Measurements from ENCODE around the gene DIAPH2. TPM values are rescaled to one million over a fixed set of nuclear protein-coding genes. Genes with fewer than 3 reads are reported as not detected.

The DIAPH2 gene
- total and polyA plus RNA-seq, 10 donors, result 2.5 to 32.1 (median 17.7) TPM

DNA sequence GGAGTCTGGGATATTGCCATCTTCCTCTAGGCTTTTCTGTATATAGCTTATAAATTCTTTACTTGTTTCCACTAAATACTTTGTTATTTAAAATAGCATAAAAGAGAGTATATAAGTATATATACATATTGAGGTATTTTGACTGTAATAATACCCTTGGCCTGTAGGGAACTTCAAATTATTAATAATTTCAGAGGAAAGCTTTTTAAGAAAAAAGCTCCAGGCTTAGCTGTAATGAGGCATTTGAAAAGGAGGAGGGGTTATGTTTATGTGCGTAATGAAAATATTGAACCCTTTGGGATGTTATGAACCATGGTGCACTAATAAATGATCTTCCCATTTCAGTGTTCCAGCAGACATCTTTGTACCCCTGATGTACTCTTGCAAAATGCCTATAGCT, 777.1 kb downstream of the DIAPH2 start:
- Histone ChIP-seq H3K9me3 (no peaks in the 10 kb centered on the region), H3K27me3 (replicated peaks in 1 of 7) (no peaks in the 10 kb centered on the region), H3K36me3 (no peaks in the 10 kb centered on the region), H3K4me1 (no peaks in the 10 kb centered on the region), H3K4me3 (no peak overlapping the region), H3K27ac (no peak overlapping the region)
- no peak for TF ChIP-seq CTCF (IDR thresholded peaks at IDR 0.05 in 8 of 11, conservative IDR thresholded peaks at IDR 0.05 in 3 of 11)
- no peak for TF ChIP-seq POLR2AphosphoS5 (IDR thresholded peaks at IDR 0.05)
- TF ChIP-seq POLR2A (IDR thresholded peaks at IDR 0.05), result no peak
- WGBS, 5 donors, result 95 to 100% (median 98%) methylated on average over 1 of the region's 1 CpG
- intact Hi-C loops (cut with DNase I; ENCODE audit: low total_unique reads), result no loop called here
- no peak for DNase-seq

DNA sequence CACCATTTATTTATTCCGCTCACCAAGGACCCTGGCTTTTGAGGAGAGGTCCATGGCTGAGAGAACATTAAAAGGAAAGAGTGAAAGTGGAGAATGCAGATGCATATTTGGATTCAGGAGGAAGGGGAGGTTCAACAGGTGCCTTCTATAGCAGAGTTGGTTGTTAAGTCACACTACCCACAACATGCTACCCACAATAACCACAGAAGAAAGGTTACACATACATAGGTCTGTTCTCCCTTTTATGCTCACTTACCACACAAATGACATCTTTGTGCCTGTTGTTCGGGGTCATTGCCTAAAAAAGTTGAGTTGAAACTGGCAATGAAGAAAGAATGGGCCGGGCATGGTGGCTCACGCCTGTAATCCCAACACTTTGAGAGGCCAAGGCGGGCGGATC, 786.4 kb downstream of the DIAPH2 start:
- 84 to 91% (median 90%) methylated on average over 4 to 6 of the region's 6 CpGs for WGBS, 5 donors
- Histone ChIP-seq H3K9me3 (no peaks in the 10 kb centered on the region), H3K27me3 (replicated peaks in 1 of 7) (no peaks in the 10 kb centered on the region), H3K27ac (no peak overlapping the region), H3K4me1 (no peaks in the 10 kb centered on the region), H3K36me3 (no peaks in the 10 kb centered on the region), H3K4me3 (no peak overlapping the region)
- intact Hi-C loops (cut with DNase I; ENCODE audit: low total_unique reads), result no loop called here
- TF ChIP-seq POLR2AphosphoS5 (IDR thresholded peaks at IDR 0.05) (no peak), CTCF (IDR thresholded peaks at IDR 0.05 in 8 of 11, conservative IDR thresholded peaks at IDR 0.05 in 3 of 11) (no peak), POLR2A (IDR thresholded peaks at IDR 0.05) (no peak)
- no peak for DNase-seq

- Histone ChIP-seq H3K27ac (no peak overlapping the region), H3K9me3 (no peaks in the 10 kb centered on the region), H3K36me3 (no peaks in the 10 kb centered on the region), H3K27me3 (replicated peaks in 1 of 7) (no peaks in the 10 kb centered on the region), H3K4me3 (no peak overlapping the region), H3K4me1 (no peaks in the 10 kb centered on the region)
- WGBS, 5 donors, result 95 to 100% (median 100%) methylated on average over 3 of the region's 3 CpGs
- intact Hi-C loops (cut with DNase I; ENCODE audit: low total_unique reads), result no loop called here
- TF ChIP-seq CTCF (IDR thresholded peaks at IDR 0.05 in 8 of 11, conservative IDR thresholded peaks at IDR 0.05 in 3 of 11) (no peak), POLR2A (IDR thresholded peaks at IDR 0.05) (no peak), POLR2AphosphoS5 (IDR thresholded peaks at IDR 0.05) (no peak)
- DNase-seq, result no peak
Observed at GRCh38 chrX:97474933-97475332, 790.3 kb downstream of the DIAPH2 start.

- intact Hi-C loops (cut with DNase I; ENCODE audit: low total_unique reads), result no loop called here
- TF ChIP-seq CTCF (IDR thresholded peaks at IDR 0.05 in 8 of 11, conservative IDR thresholded peaks at IDR 0.05 in 3 of 11), result no peak
- no peak for TF ChIP-seq POLR2AphosphoS5 (IDR thresholded peaks at IDR 0.05)
- no peak for TF ChIP-seq POLR2A (IDR thresholded peaks at IDR 0.05)
- Histone ChIP-seq H3K9me3 (no peaks in the 10 kb centered on the region), H3K4me3 (no peak overlapping the region), H3K4me1 (no peaks in the 10 kb centered on the region), H3K36me3 (no peaks in the 10 kb centered on the region), H3K27ac (no peak overlapping the region), H3K27me3 (replicated peaks in 1 of 7) (no peaks in the 10 kb centered on the region)
- no peak for DNase-seq
- WGBS, 5 donors, result 63 to 94% (median 84%) methylated on average over 3 of the region's 3 CpGs
Observed at GRCh38 chrX:97479106-97479890, 794.7 kb downstream of the DIAPH2 start.

Measured in spleen (tissue), 11 donors.